NOMO-1 treated with DMSO at 0.1 percent for 48 hours (cell line): ENCODE results near the gene ZNF766.
"Not testable (repeated sequence)": the region's sequence is repeated elsewhere in the genome, so short reads cannot be mapped to it uniquely, and the experiment has no call there.

Experiments
- DNase-seq: peaks from one replicate; lab custom pipeline; 2025; ENCODE audit not compliant: unreplicated experiment; lab: John Stamatoyannopoulos, UW

ZNF766 gene

DNA sequence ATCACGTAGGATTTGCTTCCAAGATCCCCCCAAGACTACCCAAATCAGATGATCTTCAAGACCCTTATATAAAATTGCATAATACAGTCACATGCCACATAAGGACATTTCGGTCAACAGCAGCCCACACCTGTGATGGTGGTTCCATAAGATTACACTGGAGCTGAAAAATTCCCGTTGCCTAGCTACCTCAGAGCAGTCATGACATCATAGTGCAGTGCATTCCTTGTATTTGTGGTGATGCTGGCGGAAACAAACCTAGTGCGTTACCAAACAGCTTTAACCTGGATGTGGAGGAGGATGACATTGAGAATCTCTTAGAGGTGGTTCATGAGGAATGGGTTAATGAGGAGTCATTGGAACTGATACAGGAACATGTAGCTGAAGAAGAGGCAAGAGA, 4.8 kb downstream of the ZNF766 start:
- no peak for DNase-seq

- no peak for DNase-seq
Observed at GRCh38 chr19:52275988-52276387, 6.6 kb downstream of the ZNF766 start.

- no peak for DNase-seq
Observed at GRCh38 chr19:52277471-52277870, 8.1 kb downstream of the ZNF766 start.

- DNase-seq: no peak
Observed at GRCh38 chr19:52286256-52286655, 16.9 kb downstream of the ZNF766 start.

DNA sequence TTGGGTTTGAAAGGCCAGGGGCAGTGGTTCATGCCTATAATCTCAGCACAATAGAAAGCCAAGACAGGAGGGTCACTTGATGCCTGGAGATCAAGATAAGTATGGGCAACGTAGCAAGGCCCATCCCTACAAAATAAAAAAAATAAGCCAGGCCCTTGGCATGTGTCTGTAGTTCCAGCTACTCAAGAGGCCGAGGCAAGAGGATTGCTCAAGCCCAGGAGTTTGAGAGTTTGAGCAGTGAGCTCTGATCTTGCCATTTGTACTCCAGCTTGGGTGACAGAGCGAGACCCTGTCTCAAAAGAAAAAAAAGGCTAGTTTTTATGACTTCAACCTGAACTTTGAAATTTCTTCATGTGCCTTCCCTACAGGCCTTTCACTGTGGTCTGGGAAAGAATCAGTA, 22.4 kb downstream of the ZNF766 start:
- no peak for DNase-seq

DNA sequence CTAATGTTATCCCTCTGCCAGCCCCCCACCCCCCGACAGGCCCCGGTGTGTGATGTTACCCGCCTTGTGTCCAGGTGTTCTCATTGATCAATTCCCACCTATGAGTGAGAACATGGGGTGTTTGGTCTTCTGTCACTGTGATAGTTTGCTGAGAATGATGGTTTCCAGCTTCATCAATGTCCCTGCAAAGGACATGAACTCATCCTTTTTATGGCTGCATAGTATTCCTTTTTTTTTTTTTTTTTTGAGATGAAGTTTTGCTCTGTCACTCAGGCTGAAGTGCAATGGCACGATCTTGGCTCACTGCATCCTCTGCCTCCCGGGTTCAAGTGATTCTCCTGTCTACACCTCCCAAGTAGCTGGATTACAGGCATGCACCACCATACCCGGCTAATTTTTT, 23.6 kb downstream of the ZNF766 start:
- not testable (repeated sequence) for DNase-seq

GRCh38 chr19:52296400-52296772, 27.0 kb downstream of the ZNF766 start:
- no peak for DNase-seq

- peak; percentile 58 for DNase-seq
Observed at GRCh38 chr19:52296773-52297600, 27.6 kb downstream of the ZNF766 start, which contains the start of gene ZNF480. ZNF480 (plus strand) TSS chr19:52297169; CDS start chr19:52300413, 3,244 bp downstream.

GRCh38 chr19:52297601-52298364, 28.4 kb downstream of the ZNF766 start:
- DNase-seq: peak; percentile 7

GRCh38 chr19:52307275-52307674, 37.9 kb downstream of the ZNF766 start:
- DNase-seq: no peak

GRCh38 chr19:52322429-52322828, 53.0 kb downstream of the ZNF766 start:
- no peak for DNase-seq

DNA sequence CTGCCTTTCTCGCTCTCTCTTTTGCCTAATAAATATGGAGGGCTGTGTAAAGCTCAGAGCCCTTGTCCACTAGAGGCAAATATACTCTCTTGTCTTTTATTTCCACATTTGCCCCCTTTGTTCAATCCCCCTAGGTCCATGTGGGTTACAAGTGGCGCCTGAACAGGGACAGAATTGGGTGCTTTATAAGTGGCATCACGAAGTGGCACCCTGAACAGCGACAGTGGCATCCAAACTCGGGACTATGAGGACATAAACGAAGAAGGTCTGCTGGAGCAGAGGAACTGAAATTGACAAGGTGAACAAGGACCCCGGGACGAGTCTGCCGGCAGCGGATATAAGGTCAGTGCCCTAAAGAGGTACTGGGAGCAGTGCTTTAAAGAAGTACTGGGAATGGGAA, 62.4 kb downstream of the ZNF766 start:
- no peak for DNase-seq

DNA sequence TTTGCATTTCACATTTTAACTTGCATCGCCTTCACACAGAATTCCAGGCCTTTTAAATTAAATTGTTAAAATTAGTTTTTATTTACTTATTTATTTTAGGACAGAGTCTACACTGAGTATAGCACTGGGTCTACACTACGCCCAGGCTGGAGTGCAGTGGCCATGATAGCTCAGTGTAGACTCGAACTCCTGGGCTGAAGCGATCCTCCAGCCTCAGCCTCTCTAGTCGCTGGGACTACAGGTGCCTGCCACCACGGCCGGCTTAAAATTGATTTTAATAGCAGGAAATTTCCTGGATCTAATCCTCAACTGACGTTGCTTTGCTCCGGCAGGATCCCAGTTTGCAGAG, 66.4 kb downstream of the ZNF766 start:
- DNase-seq: no peak

DNA sequence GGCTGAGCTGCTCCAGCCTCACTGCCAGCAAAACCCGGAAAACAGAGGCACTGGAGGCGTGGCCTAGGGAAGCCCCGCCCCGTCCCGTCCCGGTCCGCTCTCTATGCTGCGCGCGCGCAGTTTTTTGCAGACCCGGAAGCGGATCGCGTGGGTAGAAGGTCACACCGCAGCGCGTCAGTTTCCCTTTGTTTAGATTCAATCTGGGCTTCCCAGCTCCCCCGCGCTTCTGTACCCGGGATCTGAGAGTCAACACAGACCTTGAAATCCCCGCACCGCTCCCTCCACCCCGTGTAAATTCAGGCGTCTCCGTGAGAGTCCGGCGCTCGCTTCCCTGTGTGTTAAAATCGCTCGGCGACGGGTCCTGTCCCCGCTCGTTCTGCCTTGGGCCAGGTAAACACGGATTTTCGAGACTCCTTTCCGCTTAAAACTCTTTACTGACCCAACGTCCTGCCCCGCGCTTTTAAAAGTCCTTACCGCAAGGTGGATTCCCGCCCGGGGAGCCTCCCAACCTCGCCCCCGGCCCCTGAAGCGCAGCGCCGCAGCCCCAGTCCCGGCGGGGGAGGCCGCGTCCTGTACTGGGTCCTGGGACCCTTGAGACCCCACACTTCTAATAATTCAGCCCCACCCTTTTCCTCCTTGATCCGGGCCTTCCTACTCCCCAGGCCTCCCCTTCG, 66.9 kb downstream of the ZNF766 start, which contains the start of gene ZNF610:
TSS of gene ZNF610 (plus strand) at position 127 of the 674 bp plus-strand sequence. CDS start 12,930 bp downstream, outside the sequence.
- DNase-seq: no peak

DNA sequence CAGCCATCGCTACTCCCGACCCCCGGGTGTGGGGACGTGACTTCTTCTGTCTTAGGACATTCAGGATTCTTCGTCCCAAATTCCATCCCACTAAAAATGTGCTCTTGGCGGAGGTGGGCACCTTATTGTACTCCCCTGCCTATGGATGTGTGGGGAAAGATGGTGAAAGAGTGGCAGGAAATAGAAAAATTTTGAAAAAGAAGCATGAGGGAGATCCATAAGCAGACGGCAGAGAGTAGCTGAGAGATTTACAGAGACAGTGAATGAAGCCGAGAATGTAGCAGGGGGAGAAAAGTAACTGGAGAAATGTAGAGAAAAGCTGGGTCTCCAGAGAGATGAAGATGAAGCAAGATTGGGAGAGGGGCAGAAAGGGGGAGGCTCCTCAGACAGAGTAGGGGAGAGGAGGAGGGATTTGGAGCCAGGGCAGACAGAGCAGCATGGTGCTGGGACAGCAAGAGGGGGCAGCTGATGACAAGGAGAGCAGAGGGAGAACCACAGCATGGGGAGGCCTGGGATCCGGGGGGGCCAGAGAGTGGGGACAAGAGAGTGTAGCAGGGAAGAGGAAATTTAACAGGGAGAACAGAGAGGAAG, 67.5 kb downstream of the ZNF766 start:
- no peak for DNase-seq

- not testable (repeated sequence) for DNase-seq
Observed at GRCh38 chr19:52339022-52339421, 69.6 kb downstream of the ZNF766 start.

DNA sequence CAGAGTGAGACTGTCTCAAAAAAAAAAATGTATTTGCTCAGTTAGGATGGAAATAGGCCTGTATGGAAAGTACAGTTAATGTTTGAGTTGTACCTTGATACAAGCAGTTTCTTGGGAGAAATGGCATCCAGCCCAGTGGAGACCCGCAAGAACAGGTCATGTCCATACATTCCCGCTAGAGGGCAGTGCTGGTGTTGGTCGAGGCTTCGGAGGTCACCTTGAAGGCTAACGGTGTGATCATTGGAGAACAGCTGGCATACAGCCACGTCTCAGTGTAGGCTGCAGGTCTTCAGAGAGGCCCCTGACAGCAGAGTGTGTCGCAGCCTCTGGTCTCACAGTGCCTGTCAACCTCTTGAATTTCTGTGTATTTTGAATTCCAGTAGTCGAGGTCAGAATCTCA, 74.2 kb downstream of the ZNF766 start:
- peak; percentile 22 for DNase-seq

DNA sequence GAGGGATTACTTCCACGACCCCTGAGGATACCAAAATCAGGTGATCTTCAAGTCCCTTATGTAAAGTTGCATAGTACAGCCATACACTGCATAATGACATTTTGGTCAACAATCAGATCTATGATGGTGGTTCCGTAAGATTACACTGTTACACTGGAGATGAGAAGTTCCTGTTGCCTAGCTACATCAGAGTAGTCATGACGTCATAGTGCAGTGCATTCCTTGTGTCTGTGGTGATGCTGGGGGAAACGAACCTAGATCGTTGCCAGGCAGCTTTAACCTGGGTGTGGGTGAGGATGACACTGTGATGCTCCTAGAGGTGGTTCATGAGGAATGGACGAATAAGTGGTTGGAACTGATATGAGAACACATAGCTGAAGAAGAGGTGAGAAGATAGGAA, 75.8 kb downstream of the ZNF766 start:
- DNase-seq: no peak
